CD4-positive, alpha-beta T cell treated with Interleukin-2 at 100 ng/mL for 4 hours (primary cell): Measurements from ENCODE around the gene TRPM4.
"Not testable (repeated sequence)": the region's sequence is repeated elsewhere in the genome, so short reads cannot be mapped to it uniquely, and the experiment has no call there.

Experiments used
- DNase-seq: peaks from one replicate; pipeline ENCODE4 v3.0.0-alpha.2; 2020; ENCODE audit warnings: low spot score

Gene TRPM4

GRCh38 chr19:49151267-49152118 is 6.1 kb upstream of the TRPM4 start:
- DNase-seq, result no peak

DNA sequence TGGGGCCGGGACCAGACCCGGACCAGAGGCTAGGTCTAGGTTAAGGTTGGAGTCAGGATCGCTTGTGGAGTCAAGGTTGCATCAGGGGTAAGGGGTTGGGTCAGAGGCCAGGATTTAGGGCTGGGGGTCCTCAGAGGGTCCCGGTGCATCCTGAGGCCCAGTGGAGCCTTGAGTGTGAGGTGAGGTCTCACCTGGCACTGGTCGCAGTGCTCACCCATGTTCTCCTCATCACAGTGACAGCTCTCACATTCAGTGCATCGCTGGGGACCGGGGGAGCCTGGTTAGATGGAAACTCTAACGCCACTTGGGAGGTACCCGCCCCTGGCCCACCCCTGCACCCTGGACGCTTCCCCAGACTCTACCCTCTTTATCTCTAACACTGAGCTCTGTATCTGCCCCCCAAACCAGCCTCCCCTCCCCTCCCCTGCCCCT is 5.5 kb upstream of the TRPM4 start:
- DNase-seq, result no peak

DNA sequence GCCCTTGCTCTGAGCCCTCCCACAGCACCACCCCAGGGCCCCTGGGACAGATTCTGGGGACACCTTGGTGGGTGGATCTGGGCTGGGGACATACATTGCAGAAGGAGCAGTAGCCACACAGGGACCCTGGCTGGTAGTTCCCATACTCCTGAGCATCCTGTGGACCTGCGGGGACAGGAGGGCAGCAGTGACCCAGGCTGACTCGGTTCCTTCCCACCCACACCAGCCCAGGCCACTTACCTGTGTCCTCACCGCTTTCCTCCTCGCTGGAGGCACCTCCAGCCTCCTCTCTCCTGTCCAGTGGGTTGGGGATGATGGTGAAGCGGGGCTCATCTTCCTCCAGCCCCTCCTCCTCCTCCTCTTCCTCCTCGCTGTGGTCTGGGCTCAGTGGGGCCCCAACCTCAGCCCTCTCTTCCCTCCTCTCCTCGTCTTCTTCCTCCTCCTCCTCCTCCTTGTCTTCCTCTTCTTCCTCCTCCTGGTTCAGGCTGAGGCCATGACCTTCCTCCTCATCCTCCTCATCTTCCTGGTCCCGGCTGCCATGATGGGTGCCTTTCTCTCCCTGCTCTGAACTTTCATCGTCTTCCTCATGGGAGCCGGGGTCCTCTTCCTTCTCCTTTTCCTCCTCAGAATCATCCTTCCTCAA is 4.3 kb upstream of the TRPM4 start:
- no peak for DNase-seq

GRCh38 chr19:49154279-49154678 is 3.3 kb upstream of the TRPM4 start:
- DNase-seq, result no peak

DNA sequence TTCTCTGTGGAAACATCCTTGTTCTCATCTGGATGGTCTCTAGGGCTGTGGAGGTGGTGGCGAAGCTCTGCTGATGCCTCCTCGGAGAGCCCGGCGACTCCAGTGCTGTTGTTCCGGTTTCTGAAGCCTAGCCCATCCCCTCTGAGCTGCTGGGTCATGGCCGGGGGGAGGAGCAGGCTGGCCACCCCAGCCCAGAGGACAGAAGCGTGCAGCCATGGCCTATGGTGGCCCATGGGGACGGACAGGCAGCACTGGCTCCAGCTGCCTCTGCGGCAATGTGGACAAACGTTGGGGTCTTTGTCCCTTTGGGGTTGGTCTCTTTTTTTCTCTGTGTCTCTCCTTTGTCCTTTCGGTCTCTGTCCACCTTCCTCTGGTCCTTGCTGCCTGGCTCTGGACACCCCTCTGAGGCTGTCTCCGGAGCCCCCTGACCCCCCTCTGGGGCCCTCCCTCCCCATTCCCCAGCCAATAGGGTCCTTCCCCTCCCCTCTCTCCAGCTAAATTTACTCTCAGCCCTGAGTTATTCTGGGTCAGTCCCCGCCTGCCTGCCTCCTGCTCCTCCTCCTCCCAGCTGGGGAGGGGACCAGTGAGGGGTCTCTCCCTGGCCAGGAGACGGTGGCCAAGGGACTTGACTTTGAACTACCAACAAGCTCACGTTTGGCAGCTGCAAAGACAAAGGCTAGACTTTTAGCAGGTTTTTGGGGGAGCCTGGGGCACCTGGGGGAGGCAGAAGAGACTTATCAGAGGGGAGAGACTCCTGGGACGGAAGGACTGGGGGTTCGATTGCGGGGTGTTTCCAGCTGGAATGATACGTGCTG is 2.4 kb upstream of the TRPM4 start, which contains the start of gene HRC:
HRC (minus strand) TSS at position 392 of the 815 bp plus-strand sequence; CDS start at position 233, 159 bp downstream.
- DNase-seq, result no peak

GRCh38 chr19:49155820-49156346 is 1.7 kb upstream of the TRPM4 start:
- no peak for DNase-seq

DNA sequence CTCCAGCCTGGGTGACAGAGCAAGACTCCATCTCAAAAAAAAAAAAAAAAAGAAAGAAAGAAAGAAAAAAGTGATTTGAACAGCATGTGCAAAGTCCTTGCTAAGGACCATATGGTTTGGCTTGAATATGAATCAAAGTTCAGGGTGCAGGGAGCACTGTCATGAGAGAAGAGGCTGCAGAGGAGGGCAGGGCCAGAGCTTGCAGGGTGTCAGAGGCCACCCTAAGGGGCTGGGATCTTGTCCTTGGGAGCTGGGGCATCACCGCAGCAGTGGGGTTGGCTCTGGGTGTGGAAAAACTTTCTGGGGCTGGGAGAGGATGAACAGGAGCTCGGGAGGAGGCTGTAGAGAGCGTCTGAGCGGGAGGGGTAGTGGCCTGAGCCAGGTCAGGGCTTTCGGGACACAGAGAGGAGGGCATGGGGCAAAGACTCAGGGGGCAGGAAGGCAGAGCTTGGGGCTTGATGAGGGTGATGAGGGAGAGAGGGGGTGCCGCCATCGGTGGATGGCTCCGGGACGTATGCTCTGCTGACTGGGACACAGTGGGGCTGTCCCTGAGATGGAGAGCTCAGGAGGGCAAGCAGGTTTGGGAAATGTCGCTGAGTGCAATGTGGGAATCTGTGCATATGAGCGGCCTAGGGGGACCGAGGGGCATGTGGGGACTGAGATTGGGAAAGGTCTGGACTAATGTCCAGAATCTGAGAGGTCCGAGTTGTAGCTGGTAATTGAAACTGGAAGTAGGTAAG is 3.0 kb downstream of the TRPM4 start:
- no peak for DNase-seq

DNA sequence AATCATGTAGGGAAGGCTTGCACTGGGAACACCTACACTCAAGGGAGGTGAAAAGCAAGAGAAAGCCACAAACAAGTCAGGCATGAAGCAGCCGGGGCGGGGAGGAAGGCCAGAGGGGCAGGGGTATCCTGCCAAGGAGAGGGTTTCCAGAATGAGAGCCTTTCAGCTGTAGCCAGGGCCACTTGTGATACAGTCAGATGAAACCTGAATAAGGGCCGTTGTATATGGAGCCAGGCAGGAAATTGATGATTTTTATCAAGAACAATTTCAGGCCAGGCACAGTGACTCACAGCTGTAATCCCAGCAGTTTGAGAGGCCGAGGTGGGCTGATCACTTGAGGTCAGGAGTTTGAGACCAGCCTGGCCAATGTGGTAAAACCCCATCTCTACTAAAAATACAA is 4.4 kb downstream of the TRPM4 start:
- DNase-seq, result no peak

DNA sequence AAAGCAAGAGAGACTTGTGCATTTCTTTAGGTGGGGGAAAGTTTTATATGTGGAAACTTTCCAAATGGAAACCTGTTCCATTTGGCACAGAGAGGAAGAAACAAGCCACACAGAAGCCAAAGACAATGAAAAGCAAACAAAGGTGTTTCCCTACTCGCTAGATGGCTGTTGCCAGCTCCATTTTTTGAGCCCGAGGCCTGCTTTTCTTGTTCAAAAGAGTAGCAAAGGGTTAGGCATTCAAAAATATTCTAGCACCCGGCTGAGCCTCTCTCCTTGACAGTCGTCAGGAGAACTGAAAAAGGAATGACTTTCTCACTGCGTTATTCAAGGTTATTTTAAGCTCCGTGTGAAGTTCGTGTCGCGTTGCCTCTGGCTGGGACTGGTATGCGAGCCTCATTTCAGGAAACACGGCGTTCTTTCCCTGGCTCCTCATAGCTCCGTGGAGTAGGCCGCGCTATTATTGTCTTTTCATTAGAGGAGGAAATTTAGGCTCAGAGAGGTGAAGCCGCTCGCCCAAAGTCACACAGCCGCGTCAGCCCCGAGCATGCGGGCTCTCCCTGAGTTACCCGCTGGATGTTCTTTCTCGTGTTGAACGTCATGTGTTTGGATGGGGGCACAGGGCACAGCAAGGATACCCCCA is 7.6 kb downstream of the TRPM4 start:
- no peak for DNase-seq

DNA sequence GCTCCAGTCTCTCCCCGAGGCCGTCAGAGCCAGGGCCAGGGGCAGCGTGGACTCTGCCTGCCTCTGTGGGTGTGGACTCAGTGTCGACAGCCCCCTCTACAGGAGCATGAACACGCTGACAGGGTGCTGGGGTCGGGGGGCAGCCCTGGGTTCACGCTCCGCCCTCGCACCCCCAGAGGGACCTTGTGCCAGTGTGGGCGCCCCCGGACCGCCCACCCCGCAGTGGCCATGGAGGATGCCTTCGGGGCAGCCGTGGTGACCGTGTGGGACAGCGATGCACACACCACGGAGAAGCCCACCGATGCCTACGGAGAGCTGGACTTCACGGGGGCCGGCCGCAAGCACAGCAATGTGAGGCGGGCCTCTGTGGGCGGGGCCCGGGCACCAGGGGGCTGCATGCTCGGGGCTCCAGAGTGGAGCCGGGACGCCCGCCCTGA is 8.3 kb downstream of the TRPM4 start:
- no peak for DNase-seq

GRCh38 chr19:49167857-49168409 is 10.3 kb downstream of the TRPM4 start:
- no peak for DNase-seq

DNA sequence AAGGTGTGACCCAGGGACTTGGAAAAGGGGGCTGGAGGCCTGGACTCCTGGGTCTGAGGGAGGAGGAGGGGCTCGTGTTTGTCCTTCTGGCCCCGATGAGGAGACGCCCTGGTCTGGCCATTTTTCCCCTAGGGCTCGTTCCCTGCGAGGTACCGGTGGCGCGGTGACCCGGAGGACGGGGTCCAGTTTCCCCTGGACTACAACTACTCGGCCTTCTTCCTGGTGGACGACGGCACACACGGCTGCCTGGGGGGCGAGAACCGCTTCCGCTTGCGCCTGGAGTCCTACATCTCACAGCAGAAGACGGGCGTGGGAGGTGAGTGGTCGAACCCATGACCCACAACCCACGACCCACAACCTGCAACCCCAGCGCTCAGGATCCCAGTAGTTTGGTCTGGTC is 10.8 kb downstream of the TRPM4 start:
- no peak for DNase-seq

GRCh38 chr19:49173198-49173597 is 15.6 kb downstream of the TRPM4 start:
- DNase-seq, result no peak

DNA sequence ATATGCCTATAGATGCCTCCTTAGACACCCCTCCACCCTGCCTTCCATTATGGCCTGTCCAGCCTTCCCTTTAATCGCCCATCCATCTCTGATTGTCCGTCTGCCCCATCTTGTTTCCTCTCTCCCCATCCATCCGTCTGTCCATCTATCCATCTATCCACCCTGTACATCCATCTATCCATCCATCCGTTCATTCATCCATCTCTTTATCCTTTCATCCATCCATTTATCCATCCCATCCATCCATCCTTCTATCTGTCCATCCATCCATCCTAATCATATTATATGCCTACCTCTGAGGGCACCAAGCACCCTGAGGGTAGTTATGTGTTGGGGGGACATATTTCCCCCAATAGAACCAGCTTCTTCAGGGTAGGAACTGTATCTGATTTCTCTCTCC is 23.1 kb downstream of the TRPM4 start:
- no peak for DNase-seq

GRCh38 chr19:49182010-49182847 is 24.6 kb downstream of the TRPM4 start:
- not testable (repeated sequence) for DNase-seq

GRCh38 chr19:49182848-49183375 is 25.3 kb downstream of the TRPM4 start:
- no peak for DNase-seq

- DNase-seq, result no peak
Observed at GRCh38 chr19:49186108-49186507, 28.5 kb downstream of the TRPM4 start.

GRCh38 chr19:49188626-49189200 is 31.1 kb downstream of the TRPM4 start:
- no peak for DNase-seq

DNA sequence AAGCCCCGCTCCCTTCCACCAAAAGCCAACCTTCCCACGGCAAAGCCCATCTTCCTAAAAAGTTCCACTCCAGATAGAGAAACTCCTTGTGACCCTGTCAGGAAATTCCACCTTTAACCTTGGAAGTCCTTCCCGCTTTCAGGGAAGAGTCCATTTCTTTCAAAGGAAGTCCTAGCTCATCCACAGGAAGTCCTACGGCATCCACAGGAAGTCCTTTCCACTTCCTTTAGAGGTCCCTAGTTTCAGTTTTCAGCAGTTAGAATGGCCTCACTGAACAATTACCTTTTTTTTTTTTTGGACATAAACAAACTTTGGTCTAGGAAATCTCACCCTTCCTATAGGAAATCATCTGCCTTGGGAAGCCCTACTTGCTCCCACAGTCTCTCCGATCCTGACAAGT is 31.7 kb downstream of the TRPM4 start:
- no peak for DNase-seq
